HG02852 (cell line): ENCODE data around the gene CORO6.

Experiments
- ATAC-seq: cut with Tn5 transposase; IDR thresholded peaks from one replicate; pipeline ENCODE4 v1.9.1; 2021; ENCODE audit warnings: mild to moderate bottlenecking, moderate library complexity; ENCODE audit not compliant: unreplicated experiment

The CORO6 gene

GRCh38 chr17:29633886-29634285 is 11.2 kb upstream of the CORO6 start:
- ATAC-seq = no peak

- no peak for ATAC-seq
Observed at GRCh38 chr17:29630630-29631193, 8.0 kb upstream of the CORO6 start.

GRCh38 chr17:29629839-29630238 is 7.1 kb upstream of the CORO6 start:
- no peak for ATAC-seq

GRCh38 chr17:29628644-29629043 is 5.9 kb upstream of the CORO6 start:
- no peak for ATAC-seq

- no peak for ATAC-seq
Observed at GRCh38 chr17:29627951-29628350, 5.2 kb upstream of the CORO6 start.

GRCh38 chr17:29625037-29625750 is 2.5 kb upstream of the CORO6 start:
- no peak for ATAC-seq

- no peak for ATAC-seq
Observed at GRCh38 chr17:29624586-29624985, 1.9 kb upstream of the CORO6 start.

- no peak for ATAC-seq
Observed at GRCh38 chr17:29623283-29623647, 553 bp upstream of the CORO6 start.

GRCh38 chr17:29621751-29622194 is 939 bp downstream of the CORO6 start:
- ATAC-seq = no peak

- ATAC-seq = no peak
Observed at GRCh38 chr17:29620779-29621500, 1.8 kb downstream of the CORO6 start.

- ATAC-seq = no peak
Observed at GRCh38 chr17:29620271-29620670, 2.4 kb downstream of the CORO6 start.

- no peak for ATAC-seq
Observed at GRCh38 chr17:29619251-29619650, 3.5 kb downstream of the CORO6 start.

GRCh38 chr17:29618272-29619065 is 4.2 kb downstream of the CORO6 start:
- no peak for ATAC-seq

GRCh38 chr17:29617481-29618271 is 5.0 kb downstream of the CORO6 start:
- ATAC-seq = peak; percentile 27

GRCh38 chr17:29617125-29617480 is 5.6 kb downstream of the CORO6 start:
- ATAC-seq = no peak

GRCh38 chr17:29616300-29617048 is 6.2 kb downstream of the CORO6 start:
- no peak for ATAC-seq

GRCh38 chr17:29615492-29616299 is 7.0 kb downstream of the CORO6 start:
- ATAC-seq = peak; percentile 55

GRCh38 chr17:29615048-29615385 is 7.7 kb downstream of the CORO6 start:
- ATAC-seq = no peak

GRCh38 chr17:29614349-29615047 is 8.2 kb downstream of the CORO6 start:
- ATAC-seq = no peak
